K562 (cell line): ENCODE results near the gene PYGL. TPM values are rescaled to one million over a fixed set of nuclear protein-coding genes. Genes with fewer than 3 reads are reported as not detected.

Experiments
- BCL6 ChIP-seq: fragments of 250-450 bp; sonication (Bioruptor Pico); IDR thresholded peaks from 2 replicates; pipeline ENCODE4 v1.4.0; 2020
- CCNT2 ChIP-seq: IDR thresholded peaks from 2 replicates; pipeline ENCODE4 v1.6.1; 2011; ENCODE audit warnings: borderline replicate concordance, low read depth, mild to moderate bottlenecking, moderate library complexity, mixed read lengths, low read length; ENCODE audit not compliant: insufficient read length; ENCODE audit errors: extremely low read depth
- ESRRA ChIP-seq: fragments of 450-650 bp; IDR thresholded peaks from 2 replicates; pipeline ENCODE4 v1.6.1; 2014; ENCODE audit warnings: low read depth, mild to moderate bottlenecking, moderate library complexity, borderline replicate concordance
- HMBOX1 ChIP-seq: sonication (generic); IDR thresholded peaks from 2 replicates; pipeline ENCODE4 v1.6.1; 2016
- HNRNPUL1 ChIP-seq: fragments of 200-400 bp; formaldehyde crosslinking; IDR thresholded peaks from 2 replicates; pipeline ENCODE4 v1.6.1; 2017; ENCODE audit warnings: low read length
- ILK ChIP-seq: fragments of 450-650 bp; IDR thresholded peaks from 2 replicates; pipeline ENCODE4 v1.6.1; 2016; ENCODE audit warnings: missing genetic modification characterization, low read depth, mild to moderate bottlenecking, missing compliant biosample characterization, moderate library complexity, borderline replicate concordance
- L3MBTL2 ChIP-seq: fragments of 450-650 bp; IDR thresholded peaks from 2 replicates; pipeline ENCODE4 v1.6.1; 2016; ENCODE audit warnings: mild to moderate bottlenecking, moderate library complexity
- MIER1 ChIP-seq: fragments of 450-650 bp; IDR thresholded peaks from 2 replicates; pipeline ENCODE4 v1.6.1; 2016; ENCODE audit warnings: antibody characterized with exemption, mild to moderate bottlenecking, low read depth
- MTA3 ChIP-seq: fragments of 450-650 bp; formaldehyde crosslinking; IDR thresholded peaks from 2 replicates; pipeline ENCODE4 v1.6.1; 2017; ENCODE audit warnings: mild to moderate bottlenecking, borderline replicate concordance
- MYC ChIP-seq, 2 experiments: fragments of 250-450 bp in 1 of 2; sonication (Bioruptor Pico) in 1 of 2; IDR thresholded peaks; 2 replicates each; pipeline versions ENCODE4 v1.5.1 to v1.6.1; 2012 to 2021; ENCODE audit warnings: low read depth in 2 of 2, borderline replicate concordance in 1 of 2, improper control_type of control experiment in 1 of 2, low read length in 1 of 2, mild to moderate bottlenecking in 1 of 2, moderate library complexity in 1 of 2
- NFIC ChIP-seq: fragments of 450-650 bp; IDR thresholded peaks from 2 replicates; pipeline ENCODE4 v1.6.1; 2017; ENCODE audit warnings: mild to moderate bottlenecking, inconsistent platforms
- NONO ChIP-seq, 2 experiments: fragments of 200-400 bp in 1 of 2; fragments of 450-650 bp in 1 of 2; formaldehyde crosslinking in 1 of 2; IDR thresholded peaks; 2 replicates each; pipeline ENCODE4 v1.6.1; 2017; ENCODE audit warnings: low read depth in 2 of 2, mild to moderate bottlenecking in 2 of 2, moderate library complexity in 2 of 2, low read length in 1 of 2
- NRF1 ChIP-seq, 2 experiments: fragments of 450-650 bp; IDR thresholded peaks in 1 of 2; conservative IDR thresholded peaks in 1 of 2; 2 replicates each; pipeline ENCODE4 v1.6.1; 2014; ENCODE audit warnings: mild to moderate bottlenecking in 2 of 2
- OTX1 ChIP-seq: fragments of 450-650 bp; formaldehyde crosslinking; IDR thresholded peaks from 2 replicates; pipeline ENCODE4 v1.4.0; 2022; ENCODE audit warnings: mild to moderate bottlenecking
- POLR2B ChIP-seq: fragments of 450-650 bp; IDR thresholded peaks from 2 replicates; pipeline ENCODE4 v1.6.1; 2018; ENCODE audit warnings: low read depth; ENCODE audit not compliant: partially characterized antibody
- POU5F1 ChIP-seq: fragments of 150-350 bp; IDR thresholded peaks from 2 replicates; pipeline ENCODE4 v1.6.1; 2014; ENCODE audit warnings: borderline replicate concordance, low read length, low read depth, mild to moderate bottlenecking; ENCODE audit not compliant: partially characterized antibody
- SLC30A9 ChIP-seq: fragments of 250-450 bp; sonication (Bioruptor Pico); IDR thresholded peaks from 2 replicates; pipeline ENCODE4 v1.8.0; 2022; ENCODE audit warnings: mild to moderate bottlenecking, moderate library complexity
- TAF15 ChIP-seq: fragments of 200-400 bp; formaldehyde crosslinking; IDR thresholded peaks from 2 replicates; pipeline ENCODE4 v1.6.1; 2017; ENCODE audit warnings: mild to moderate bottlenecking, low read depth, low read length, moderate library complexity
- TAF9B ChIP-seq: fragments of 450-650 bp; IDR thresholded peaks from 2 replicates; pipeline ENCODE4 v1.6.1; 2018; ENCODE audit warnings: mild to moderate bottlenecking; ENCODE audit not compliant: partially characterized antibody
- TCFL5 ChIP-seq: fragments of 250-450 bp; sonication (Bioruptor Pico); conservative IDR thresholded peaks from 2 replicates; pipeline ENCODE4 v1.6.1; 2021; ENCODE audit warnings: mild to moderate bottlenecking, moderate library complexity, matching md5 sums
- TEAD1 ChIP-seq, 2 experiments: fragments of 450-650 bp in 1 of 2; sonication (generic) in 1 of 2; formaldehyde crosslinking; IDR thresholded peaks; 2 replicates each; pipeline versions ENCODE4 v1.4.0 to v1.8.0; 2020 to 2022; ENCODE audit warnings: mild to moderate bottlenecking in 2 of 2, missing genetic modification reagents in 1 of 2
- ZBTB9 ChIP-seq: fragments of 450-650 bp; formaldehyde crosslinking; IDR thresholded peaks from 2 replicates; pipeline ENCODE4 v1.4.0; 2020; ENCODE audit warnings: mild to moderate bottlenecking, moderate library complexity
- ZFP36 ChIP-seq: fragments of 150-350 bp; IDR thresholded peaks from 2 replicates; pipeline ENCODE4 v1.6.1; 2018; ENCODE audit warnings: low read length, low read depth; ENCODE audit not compliant: partially characterized antibody
- ZNF512 ChIP-seq: IDR thresholded peaks from 2 replicates; pipeline ENCODE4 v1.6.1; 2016; ENCODE audit warnings: missing genetic modification characterization, missing compliant biosample characterization
- ZSCAN29 ChIP-seq: fragments of 450-650 bp; IDR thresholded peaks from 2 replicates; pipeline ENCODE4 v1.6.1; 2017
- polyA plus RNA-seq, 8 experiments: library from polyadenylated mRNA; depleted of rRNA in 4 of 8; stranded (reverse) in 5 of 8; unstranded in 3 of 8; fragments of >200 nt; fragmentation: Nextera tagmentation in 2 of 8; fragmentation: Illumina TruSeq in 1 of 8; extraction: Ambion mirVana in 2 of 8; extraction: Trizol in 1 of 8; gene quantifications; 2 replicates each; pipeline versions ENCODE4 v1.2.1 to v1.2.3, GENCODE V29; 2011 to 2014; ENCODE audit warnings: inconsistent platforms in 1 of 8, missing spikeins in 1 of 8
- total RNA-seq, 7 experiments: library from RNA; depleted of rRNA in 6 of 7; stranded (reverse); fragments of >200 nt in 6 of 7; fragmentation: Illumina TruSeq in 2 of 7; extraction: Trizol in 2 of 7; gene quantifications; 2 replicates each; pipeline versions ENCODE4 v1.2.1 to v1.2.3, GENCODE V29; 2011 to 2021; ENCODE audit warnings: low replicate concordance in 1 of 7

PYGL gene
- total and polyA plus RNA-seq, 9 of the 15 experiments (the other 6 are each of a cell fraction or from before 2014, with no cell fraction given) = 3.5 to 17.9 (median 13.1) TPM

GRCh38 chr14:50943943-50944646 lies at the start of gene PYGL (continued):
- TF ChIP-seq ZBTB9 (CRISPR knock-in tag) = 0 out of 2 replicates have a peak, but pooled peaks have one; percentile 16
- TF ChIP-seq ZFP36 = no peak
- peak; percentile 84; the same call in 1 of the 2 replicates for TF ChIP-seq L3MBTL2
- no peak for TF ChIP-seq ZNF512
- peak; percentile 59 for TF ChIP-seq POLR2B
- peak; percentile 92 to 93 for TF ChIP-seq NRF1 (conservative IDR thresholded peaks at IDR 0.05 in 1 of 2, IDR thresholded peaks at IDR 0.05 in 1 of 2)
- no peak for TF ChIP-seq BCL6 (CRISPR knock-in tag)
- no peak for TF ChIP-seq ESRRA
- TF ChIP-seq NONO (IDR thresholded peaks at IDR 0.05; ENCODE audit: low read depth in 2 of 2, low read length in 1 of 2) = peak in 1 of 2 experiments; percentile 55; a peak in 1 of 4 replicates
- TF ChIP-seq SLC30A9 = no peak
- no peak for TF ChIP-seq ZSCAN29
- no peak for TF ChIP-seq MTA3
- TF ChIP-seq HNRNPUL1 = no peak
- TF ChIP-seq POU5F1 = no peak
- TF ChIP-seq OTX1 = no peak
- TF ChIP-seq MIER1 = no peak
- no peak for TF ChIP-seq NFIC
- peak; percentile 90 for TF ChIP-seq MYC (IDR thresholded peaks at IDR 0.05; ENCODE audit: low read depth, low read length)
- TF ChIP-seq MYC (CRISPR knock-in tag; IDR thresholded peaks at IDR 0.05; ENCODE audit: borderline replicate concordance, low read depth) = peak; percentile 55; the same call in 1 of the 2 replicates
- no peak for TF ChIP-seq HMBOX1
- TF ChIP-seq TAF9B = peak; percentile 36
- no peak for TF ChIP-seq TCFL5 (CRISPR knock-in tag)
- TF ChIP-seq CCNT2 = no peak
- no peak for TF ChIP-seq TAF15
- 0 out of 4 replicates have a peak, but pooled peaks of 1 of the 2 experiments have one; percentile 46 for TF ChIP-seq TEAD1 (CRISPR knock-in tag; IDR thresholded peaks at IDR 0.05)
- TF ChIP-seq ILK (tag) = no peak
